ENCODE data around the gene IRF2BP2. TPM values are rescaled to one million over a fixed set of nuclear protein-coding genes. Genes with fewer than 3 reads are reported as not detected.
A peak's percentile ranks its signal among the peaks of the same experiment; 100 is the strongest.

Gene IRF2BP2
- total RNA-seq (100 to 1,000 TPM in 1 of 4 donors, 10 to 100 TPM in 3; 73.4 to 116 (median 87.8) TPM), polyA plus RNA-seq (10 to 100 TPM; 53.6 to 63.6 (median 56.4) TPM)
- long read RNA-seq, donor 1, full-length matches to known transcripts: 22 of 40 reads
- long read RNA-seq, donor 1, partial matches to known transcripts: 0 of 40 reads
- long read RNA-seq, donor 1, other reads (novel, unspliced or antisense): 18 of 40 reads
- long read RNA-seq, donor 2, full-length matches to known transcripts: 76 of 142 reads
- long read RNA-seq, donor 2, partial matches to known transcripts: 0 of 142 reads
- long read RNA-seq, donor 2, other reads (novel, unspliced or antisense): 66 of 142 reads

- WGBS, 3 donors: 0% methylated on average over 26 to 62 of the region's 62 CpGs
- peak within 1 kb of the TSS; percentile 99 for H3K27ac ChIP-seq
- peak within 1 kb of the TSS; percentile 90 for H3K4me3 ChIP-seq
- peaks cover 37% of the 10 kb centered on the region for H3K4me1 ChIP-seq
- intact Hi-C loops (cut with DNase I): loop anchor here (2.0 to 5.0 kb wide), 7 partner anchors 111 to 467 kb away; no protein-coding TSS in a partner anchor
- peaks cover 4 to 26% of the 10 kb centered on the region in 2 donors for H3K36me3 ChIP-seq (ENCODE audit: insufficient read depth in 1 of 2, low read depth in 1 of 2)
- no peaks in the 10 kb centered on the region for H3K9me3 ChIP-seq
- TF ChIP-seq CTCF (IDR thresholded peaks at IDR 0.05): no peak
- peak; percentile 85 to 90 for DNase-seq
- peak; percentile 49 to 60 (median 53) for ATAC-seq
- no peaks in the 10 kb centered on the region for H3K27me3 ChIP-seq (ENCODE audit: insufficient read depth in 3 of 3, low read length in 2 of 3)
These were observed at the start of gene IRF2BP2 for GRCh38 chr1:234610061-234610665. Gene IRF2BP2, minus strand, starts transcription at chr1:234610178. Its CDS starts 684 bp downstream, at chr1:234609494.

- no peaks in the 10 kb centered on the region for H3K9me3 ChIP-seq
- ATAC-seq (peak in 1 of 4 donors; percentile 16), DNase-seq (peak in 1 of 2 donors; percentile 32)
- peaks cover 14% of the 10 kb centered on the region for H3K4me1 ChIP-seq
- no peak overlapping the region for H3K4me3 ChIP-seq
- no peak for TF ChIP-seq CTCF (IDR thresholded peaks at IDR 0.05)
- no peaks in the 10 kb centered on the region for H3K27me3 ChIP-seq (ENCODE audit: insufficient read depth in 3 of 3, low read length in 2 of 3)
- H3K27ac ChIP-seq: no peak overlapping the region
- intact Hi-C loops (cut with DNase I): no loop called here
- WGBS, 3 donors: 87 to 88% (median 87%) methylated on average over 9 of the region's 9 CpGs
- no peaks in the 10 kb centered on the region for H3K36me3 ChIP-seq (ENCODE audit: insufficient read depth in 1 of 2, low read depth in 1 of 2)
These were observed 49.6 kb upstream of the IRF2BP2 start for GRCh38 chr1:234659538-234659937.

DNA sequence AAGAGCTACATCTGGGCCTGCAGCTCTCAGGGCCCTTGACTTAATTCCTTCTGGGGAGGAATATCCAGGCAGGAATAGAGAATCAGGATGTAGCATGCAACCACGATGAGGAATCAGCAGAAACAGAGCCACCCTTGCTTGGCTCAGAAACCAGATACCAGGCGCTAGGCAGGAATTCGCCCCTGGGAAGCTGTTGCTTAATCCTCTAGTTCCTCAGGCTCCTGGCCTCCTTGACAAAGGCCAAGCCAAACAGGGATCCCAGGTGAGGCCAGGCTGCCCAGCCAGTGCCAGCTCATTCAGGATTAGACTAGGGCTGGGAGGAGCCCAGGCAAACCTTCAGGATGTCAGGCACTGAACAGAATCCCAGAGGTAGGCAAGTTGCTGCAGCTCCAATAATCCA is 48.2 kb upstream of the IRF2BP2 start:
- TF ChIP-seq CTCF (IDR thresholded peaks at IDR 0.05): no peak
- WGBS, 3 donors: 15 to 84% (median 35%) methylated on average over 3 of the region's 3 CpGs
- DNase-seq (peak in 1 of 2 donors; percentile 65), ATAC-seq (peak in 3 of 4 donors; percentile 52 to 74 (median 71))
- no peaks in the 10 kb centered on the region for H3K36me3 ChIP-seq (ENCODE audit: insufficient read depth in 1 of 2, low read depth in 1 of 2)
- intact Hi-C loops (cut with DNase I): no loop called here
- peak overlapping the region; percentile 60 for H3K27ac ChIP-seq
- H3K4me3 ChIP-seq: no peak overlapping the region
- H3K4me1 ChIP-seq: peaks cover 14% of the 10 kb centered on the region
- H3K9me3 ChIP-seq: no peaks in the 10 kb centered on the region
- H3K27me3 ChIP-seq (ENCODE audit: insufficient read depth in 3 of 3, low read length in 2 of 3): no peaks in the 10 kb centered on the region

DNA sequence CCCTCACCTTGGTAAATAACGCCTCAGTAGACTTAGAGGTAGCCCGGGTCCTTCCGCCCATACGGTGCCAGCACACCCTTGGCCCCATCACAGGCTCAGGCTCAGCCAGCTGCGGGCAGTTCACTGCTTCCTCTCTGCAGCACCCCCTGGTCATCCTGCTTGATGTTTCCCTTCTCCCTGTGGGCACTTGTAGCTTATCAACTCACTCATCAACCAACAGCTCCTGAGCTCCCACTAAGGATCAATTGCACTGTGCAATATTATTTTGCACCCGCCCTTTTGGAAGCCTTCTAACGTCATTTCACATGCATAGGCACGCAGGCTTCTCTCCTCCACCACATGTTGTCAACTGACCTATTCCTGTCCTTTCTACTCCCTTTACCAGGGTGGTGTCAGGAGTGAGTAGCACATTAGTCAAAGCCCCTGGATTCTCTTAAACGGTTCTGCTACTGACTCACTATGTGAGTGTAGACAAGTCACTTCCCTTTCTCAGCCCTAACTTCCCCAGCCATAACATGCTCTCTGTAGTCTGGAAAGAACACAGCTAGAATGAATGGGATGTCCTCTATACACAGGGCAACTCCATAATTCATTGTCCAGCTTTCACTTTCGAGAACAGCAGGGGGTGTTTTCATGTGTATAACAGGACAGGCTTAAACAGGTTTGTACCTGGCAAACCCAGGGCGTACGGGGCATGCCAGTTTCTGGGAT is 47.1 kb upstream of the IRF2BP2 start:
- no peak overlapping the region for H3K4me3 ChIP-seq
- H3K27me3 ChIP-seq (ENCODE audit: insufficient read depth in 3 of 3, low read length in 2 of 3): no peaks in the 10 kb centered on the region
- peaks cover 14% of the 10 kb centered on the region for H3K4me1 ChIP-seq
- no peaks in the 10 kb centered on the region for H3K36me3 ChIP-seq (ENCODE audit: insufficient read depth in 1 of 2, low read depth in 1 of 2)
- peak overlapping the region; percentile 60 for H3K27ac ChIP-seq
- intact Hi-C loops (cut with DNase I): no loop called here
- no peak for DNase-seq
- peak; percentile 76 to 88 (median 80) for ATAC-seq
- WGBS, 3 donors: 68 to 76% (median 69%) methylated on average over 12 of the region's 12 CpGs
- no peaks in the 10 kb centered on the region for H3K9me3 ChIP-seq
- TF ChIP-seq CTCF (IDR thresholded peaks at IDR 0.05): no peak
